Measurements from ENCODE around the gene ZNF587B. TPM values are rescaled to one million over a fixed set of nuclear protein-coding genes. Genes with fewer than 3 reads are reported as not detected.
A peak's percentile ranks its signal among the peaks of the same experiment; 100 is the strongest.

Gene ZNF587B
- total and polyA plus RNA-seq, 9 of the 15 experiments (the other 6 are each of a cell fraction or from before 2014, with no cell fraction given), result 7.4 to 37.5 (median 20.8) TPM

GRCh38 chr19:57814505-57815246 is 15.4 kb upstream of the ZNF587B start, which contains the start of gene ZNF552 (continued):
- TF ChIP-seq USF1 (CRISPR knock-in tag; IDR thresholded peaks at IDR 0.05) (peak; percentile 68), NKRF (IDR thresholded peaks at IDR 0.05; ENCODE audit: borderline replicate concordance) (peak; percentile 86; the same call in 1 of the 2 replicates), AFF1 (IDR thresholded peaks at IDR 0.05; ENCODE audit: low read depth in 1 of 2, partially characterized antibody in 2 of 2) (peak in 1 of 2 experiments; percentile 91), ZNF395 (CRISPR knock-in tag; IDR thresholded peaks at IDR 0.05) (peak; percentile 53; the same call in 1 of the 2 replicates), GABPB1 (CRISPR knock-in tag; IDR thresholded peaks at IDR 0.05) (peak; percentile 73; the same call in 1 of the 2 replicates), HCFC1 (IDR thresholded peaks at IDR 0.05; ENCODE audit: low read depth, low read length) (peak; percentile 95), ATF7 (IDR thresholded peaks at IDR 0.05) (peak; percentile 97), THAP12 (CRISPR knock-in tag; IDR thresholded peaks at IDR 0.05) (0 out of 2 replicates have a peak, but pooled peaks have one; percentile 7), CC2D1A (IDR thresholded peaks at IDR 0.05) (peak; percentile 50; the same call in 1 of the 2 replicates), FOXP4 (CRISPR knock-in tag; IDR thresholded peaks at IDR 0.05; ENCODE audit: borderline replicate concordance) (peak; percentile 78; the same call in 1 of the 2 replicates), GABPA (tag; conservative IDR thresholded peaks at IDR 0.05; ENCODE audit: low read depth) (peak; percentile 90)
